WTC11 (cell line): ENCODE measurements around the gene ATG7. TPM values are rescaled to one million over a fixed set of nuclear protein-coding genes. Genes with fewer than 3 reads are reported as not detected.

Experiments used
- ARID4B ChIP-seq: sonication (generic); formaldehyde crosslinking; IDR thresholded peaks from 2 replicates; pipeline ENCODE4 v1.8.0; 2023; ENCODE audit warnings: missing genetic modification reagents, mild to moderate bottlenecking, borderline replicate concordance
- E2F1 ChIP-seq: sonication (generic); formaldehyde crosslinking; IDR thresholded peaks from 2 replicates; pipeline ENCODE4 v1.8.0; 2022; ENCODE audit warnings: mild to moderate bottlenecking, missing genetic modification reagents
- ETV6 ChIP-seq: sonication (generic); formaldehyde crosslinking; IDR thresholded peaks from 2 replicates; pipeline ENCODE4 v1.8.1; 2022; ENCODE audit warnings: mild to moderate bottlenecking, missing genetic modification reagents
- FOXP1 ChIP-seq: sonication (generic); formaldehyde crosslinking; IDR thresholded peaks from 2 replicates; pipeline ENCODE4 v1.8.0; 2022; ENCODE audit warnings: missing genetic modification reagents, mild to moderate bottlenecking, moderate library complexity, borderline replicate concordance
- FOXP4 ChIP-seq: sonication (generic); formaldehyde crosslinking; IDR thresholded peaks from 2 replicates; pipeline ENCODE4 v1.8.0; 2022; ENCODE audit warnings: mild to moderate bottlenecking, missing genetic modification reagents
- IRF1 ChIP-seq: sonication (generic); formaldehyde crosslinking; IDR thresholded peaks from 2 replicates; pipeline ENCODE4 v1.8.0; 2023; ENCODE audit warnings: missing genetic modification reagents
- NFYB ChIP-seq: sonication (generic); formaldehyde crosslinking; conservative IDR thresholded peaks from 2 replicates; pipeline ENCODE4 v1.8.0; 2022; ENCODE audit warnings: low read depth, missing genetic modification reagents
- OVOL2 ChIP-seq: fragments of 250-450 bp; sonication (Bioruptor Pico); IDR thresholded peaks from 2 replicates; pipeline ENCODE4 v1.9.0; 2021; ENCODE audit warnings: mild to moderate bottlenecking, borderline replicate concordance
- PREB ChIP-seq: sonication (generic); formaldehyde crosslinking; IDR thresholded peaks from 2 replicates; pipeline ENCODE4 v1.8.1; 2022; ENCODE audit warnings: mild to moderate bottlenecking, missing genetic modification reagents, moderate library complexity, borderline replicate concordance
- SOX15 ChIP-seq: fragments of 250-450 bp; sonication (Bioruptor Pico); IDR thresholded peaks from 2 replicates; pipeline ENCODE4 v1.9.0; 2021; ENCODE audit warnings: mild to moderate bottlenecking
- ZNF281 ChIP-seq: sonication (generic); formaldehyde crosslinking; IDR thresholded peaks from 2 replicates; pipeline ENCODE4 v1.8.0; 2023; ENCODE audit warnings: mild to moderate bottlenecking, missing genetic modification reagents
- ZNF532 ChIP-seq: fragments of 250-450 bp; sonication (Bioruptor Pico); IDR thresholded peaks from 2 replicates; pipeline ENCODE4 v1.9.0; 2021; ENCODE audit warnings: mild to moderate bottlenecking, borderline replicate concordance
- ZSCAN18 ChIP-seq: fragments of 250-450 bp; sonication (Bioruptor Pico); IDR thresholded peaks from 2 replicates; pipeline ENCODE4 v2.1.2; 2022; ENCODE audit warnings: mild to moderate bottlenecking, moderate library complexity
- total RNA-seq: library from RNA; stranded (reverse); gene quantifications from 3 replicates; pipeline ENCODE4 v1.2.3, GENCODE V29; 2021

ATG7 gene
- total RNA-seq, 1 experiment from 2014 or later, result 17.5 TPM

GRCh38 chr3:11317300-11317699 is 45.1 kb downstream of the ATG7 start (continued):
- no peak for TF ChIP-seq ZNF281 (CRISPR knock-in tag)
- no peak for TF ChIP-seq IRF1 (CRISPR knock-in tag)
- no peak for TF ChIP-seq ZSCAN18 (CRISPR knock-in tag)
- no peak for TF ChIP-seq E2F1
- no peak for TF ChIP-seq PREB
- TF ChIP-seq SOX15 (CRISPR knock-in tag), result no peak
- TF ChIP-seq OVOL2 (CRISPR knock-in tag), result no peak
- no peak for TF ChIP-seq FOXP1 (CRISPR knock-in tag)
- no peak for TF ChIP-seq ZNF532
- TF ChIP-seq ETV6 (CRISPR knock-in tag), result no peak
- TF ChIP-seq FOXP4, result no peak
- TF ChIP-seq NFYB (CRISPR knock-in tag), result no peak
- no peak for TF ChIP-seq ARID4B (CRISPR knock-in tag)
- TF ChIP-seq, all 79 proteins: peak for 0
